Neural cell (in vitro differentiated cells): ENCODE results near the gene RDH13.

ENCODE experiments used
- EP300 ChIP-seq: fragments of 450-650 bp; conservative IDR thresholded peaks from 2 replicates; pipeline ENCODE4 v1.6.1; 2014; ENCODE audit warnings: antibody characterized with exemption, mild to moderate bottlenecking, moderate library complexity; ENCODE audit not compliant: poor library complexity, severe bottlenecking
- EZH2 ChIP-seq: fragments of 200-600, 300-800 bp; shearing (Covaris generic), sonication (generic); IDR thresholded peaks from 2 replicates; pipeline ENCODE4 v1.6.1; 2014; ENCODE audit warnings: antibody characterized with exemption, low read length, borderline replicate concordance, mild to moderate bottlenecking; ENCODE audit not compliant: insufficient read depth, poor library complexity, severe bottlenecking
- MXI1 ChIP-seq: fragments of 450-650 bp; conservative IDR thresholded peaks from 2 replicates; pipeline ENCODE4 v1.6.1; 2014; ENCODE audit warnings: antibody characterized with exemption, mild to moderate bottlenecking; ENCODE audit not compliant: poor library complexity, severe bottlenecking
- POLR2AphosphoS5 ChIP-seq: IDR thresholded peaks from 2 replicates; pipeline ENCODE4 v1.6.1; 2012
- RAD21 ChIP-seq: fragments of 450-650 bp; conservative IDR thresholded peaks from 2 replicates; pipeline ENCODE4 v1.6.1; 2014; ENCODE audit warnings: antibody characterized with exemption, mild to moderate bottlenecking, moderate library complexity
- SMC3 ChIP-seq: fragments of 450-650 bp; conservative IDR thresholded peaks from 2 replicates; pipeline ENCODE4 v1.6.1; 2014; ENCODE audit warnings: antibody characterized with exemption, mild to moderate bottlenecking, moderate library complexity; ENCODE audit not compliant: poor library complexity
- TAF1 ChIP-seq: IDR thresholded peaks from 2 replicates; pipeline ENCODE4 v1.6.1; 2012; ENCODE audit warnings: low read depth
- TF ChIP-seq, protein P1 (sequence below): fragments of 450-650 bp; IDR thresholded peaks from 2 replicates; pipeline ENCODE4 v1.5.1; 2014; ENCODE audit warnings: antibody characterized with exemption, mild to moderate bottlenecking, moderate library complexity; ENCODE audit not compliant: poor library complexity, severe bottlenecking
- TF ChIP-seq, protein P2 (sequence below): IDR thresholded peaks from 2 replicates; pipeline ENCODE4 v1.6.1; 2012; ENCODE audit warnings: borderline replicate concordance

DNA sequence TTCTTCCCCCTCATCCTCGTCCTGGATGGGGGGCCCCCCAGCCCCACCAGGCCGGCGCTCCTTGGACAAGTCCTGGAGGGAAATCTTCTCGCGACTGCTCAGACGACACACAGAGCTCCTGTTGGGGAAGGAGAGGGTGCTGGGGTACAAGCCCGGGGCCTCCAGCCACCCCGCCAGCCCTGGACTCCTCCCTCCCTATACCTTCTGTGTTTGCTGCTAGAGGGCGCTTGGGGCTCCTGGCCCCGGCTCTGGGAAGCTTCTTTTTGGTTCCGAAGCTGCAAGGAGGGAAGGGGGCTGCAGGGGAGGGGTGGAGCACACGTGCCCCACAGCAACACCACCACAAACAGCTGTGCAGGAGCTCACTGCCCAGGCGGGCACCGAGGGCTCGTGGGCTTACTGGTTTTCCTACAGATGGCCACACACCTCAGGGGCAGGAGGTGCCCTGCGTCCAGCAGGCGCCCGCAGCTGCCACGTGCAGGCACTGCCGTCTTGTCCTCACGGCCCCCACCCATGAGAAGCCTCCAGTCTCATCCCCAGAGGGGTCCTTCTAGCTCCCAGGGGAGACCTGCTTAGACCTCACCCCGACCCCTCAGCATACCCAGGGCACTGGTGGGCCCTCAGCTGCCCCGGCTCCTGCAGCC is 33.2 kb upstream of the RDH13 start:
- TF ChIP-seq POLR2AphosphoS5 (no peak), RAD21 (no peak), MXI1 (no peak), EZH2 (no peak), EP300 (no peak), SMC3 (no peak), TAF1 (no peak)
- TF ChIP-seq, protein P1, sequence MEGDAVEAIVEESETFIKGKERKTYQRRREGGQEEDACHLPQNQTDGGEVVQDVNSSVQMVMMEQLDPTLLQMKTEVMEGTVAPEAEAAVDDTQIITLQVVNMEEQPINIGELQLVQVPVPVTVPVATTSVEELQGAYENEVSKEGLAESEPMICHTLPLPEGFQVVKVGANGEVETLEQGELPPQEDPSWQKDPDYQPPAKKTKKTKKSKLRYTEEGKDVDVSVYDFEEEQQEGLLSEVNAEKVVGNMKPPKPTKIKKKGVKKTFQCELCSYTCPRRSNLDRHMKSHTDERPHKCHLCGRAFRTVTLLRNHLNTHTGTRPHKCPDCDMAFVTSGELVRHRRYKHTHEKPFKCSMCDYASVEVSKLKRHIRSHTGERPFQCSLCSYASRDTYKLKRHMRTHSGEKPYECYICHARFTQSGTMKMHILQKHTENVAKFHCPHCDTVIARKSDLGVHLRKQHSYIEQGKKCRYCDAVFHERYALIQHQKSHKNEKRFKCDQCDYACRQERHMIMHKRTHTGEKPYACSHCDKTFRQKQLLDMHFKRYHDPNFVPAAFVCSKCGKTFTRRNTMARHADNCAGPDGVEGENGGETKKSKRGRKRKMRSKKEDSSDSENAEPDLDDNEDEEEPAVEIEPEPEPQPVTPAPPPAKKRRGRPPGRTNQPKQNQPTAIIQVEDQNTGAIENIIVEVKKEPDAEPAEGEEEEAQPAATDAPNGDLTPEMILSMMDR: no peak
- TF ChIP-seq, protein P2, sequence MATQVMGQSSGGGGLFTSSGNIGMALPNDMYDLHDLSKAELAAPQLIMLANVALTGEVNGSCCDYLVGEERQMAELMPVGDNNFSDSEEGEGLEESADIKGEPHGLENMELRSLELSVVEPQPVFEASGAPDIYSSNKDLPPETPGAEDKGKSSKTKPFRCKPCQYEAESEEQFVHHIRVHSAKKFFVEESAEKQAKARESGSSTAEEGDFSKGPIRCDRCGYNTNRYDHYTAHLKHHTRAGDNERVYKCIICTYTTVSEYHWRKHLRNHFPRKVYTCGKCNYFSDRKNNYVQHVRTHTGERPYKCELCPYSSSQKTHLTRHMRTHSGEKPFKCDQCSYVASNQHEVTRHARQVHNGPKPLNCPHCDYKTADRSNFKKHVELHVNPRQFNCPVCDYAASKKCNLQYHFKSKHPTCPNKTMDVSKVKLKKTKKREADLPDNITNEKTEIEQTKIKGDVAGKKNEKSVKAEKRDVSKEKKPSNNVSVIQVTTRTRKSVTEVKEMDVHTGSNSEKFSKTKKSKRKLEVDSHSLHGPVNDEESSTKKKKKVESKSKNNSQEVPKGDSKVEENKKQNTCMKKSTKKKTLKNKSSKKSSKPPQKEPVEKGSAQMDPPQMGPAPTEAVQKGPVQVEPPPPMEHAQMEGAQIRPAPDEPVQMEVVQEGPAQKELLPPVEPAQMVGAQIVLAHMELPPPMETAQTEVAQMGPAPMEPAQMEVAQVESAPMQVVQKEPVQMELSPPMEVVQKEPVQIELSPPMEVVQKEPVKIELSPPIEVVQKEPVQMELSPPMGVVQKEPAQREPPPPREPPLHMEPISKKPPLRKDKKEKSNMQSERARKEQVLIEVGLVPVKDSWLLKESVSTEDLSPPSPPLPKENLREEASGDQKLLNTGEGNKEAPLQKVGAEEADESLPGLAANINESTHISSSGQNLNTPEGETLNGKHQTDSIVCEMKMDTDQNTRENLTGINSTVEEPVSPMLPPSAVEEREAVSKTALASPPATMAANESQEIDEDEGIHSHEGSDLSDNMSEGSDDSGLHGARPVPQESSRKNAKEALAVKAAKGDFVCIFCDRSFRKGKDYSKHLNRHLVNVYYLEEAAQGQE: no peak
